Osteocyte (in vitro differentiated cells): Measurements from ENCODE around the gene ZNF185. TPM values are rescaled to one million over a fixed set of nuclear protein-coding genes. Genes with fewer than 3 reads are reported as not detected.

Experiments used
- DNase-seq: peaks from one replicate; pipeline ENCODE4 v3.0.0; 2021; ENCODE audit warnings: mixed read lengths; ENCODE audit not compliant: unreplicated experiment; ENCODE audit errors: extremely low spot score
- H3K27ac Mint-ChIP-seq: one replicate; pipeline ENCODE4 v1.8.0; 2021; ENCODE audit warnings: mild to moderate bottlenecking, mixed read lengths; ENCODE audit not compliant: unreplicated experiment
- H3K27me3 Mint-ChIP-seq: one replicate; pipeline ENCODE4 v1.8.0; 2021; ENCODE audit warnings: mixed read lengths; ENCODE audit not compliant: unreplicated experiment
- H3K36me3 Mint-ChIP-seq: one replicate; pipeline ENCODE4 v1.8.0; 2021; ENCODE audit warnings: mixed read lengths; ENCODE audit not compliant: unreplicated experiment
- H3K4me1 Mint-ChIP-seq: one replicate; pipeline ENCODE4 v1.8.0; 2021; ENCODE audit warnings: mixed read lengths; ENCODE audit not compliant: unreplicated experiment
- H3K4me3 Mint-ChIP-seq: one replicate; pipeline ENCODE4 v1.8.0; 2021; ENCODE audit warnings: mild to moderate bottlenecking, moderate library complexity, mixed read lengths; ENCODE audit not compliant: unreplicated experiment
- H3K9me3 Mint-ChIP-seq: one replicate; pipeline ENCODE4 v1.8.0; 2021; ENCODE audit warnings: mixed read lengths; ENCODE audit not compliant: unreplicated experiment
- CTCF ChIP-seq: fragments of 200-600 bp; sonication (generic); IDR thresholded peaks from 2 replicates; pipeline ENCODE4 v1.5.0; 2021; ENCODE audit warnings: antibody characterized with exemption, mild to moderate bottlenecking, moderate library complexity
- total RNA-seq: library from RNA; stranded (reverse); gene quantifications from 2 replicates; pipeline ENCODE4 v1.2.1, GENCODE V29; 2021

Gene ZNF185
- total RNA-seq, 1 donor from 2014 or later, result 8.0 TPM

GRCh38 chrX:152917656-152918579 is 20.1 kb downstream of the ZNF185 start:
- Mint-ChIP-seq H3K4me1 (peaks cover 7% of the 10 kb centered on the region), H3K9me3 (no peaks in the 10 kb centered on the region), H3K4me3 (no peak overlapping the region), H3K27ac (no peak overlapping the region), H3K27me3 (no peaks in the 10 kb centered on the region), H3K36me3 (no peaks in the 10 kb centered on the region)
- DNase-seq, result no peak
- TF ChIP-seq CTCF, result no peak

- no peak overlapping the region for H3K4me3 Mint-ChIP-seq
- H3K27me3 Mint-ChIP-seq, result no peaks in the 10 kb centered on the region
- H3K4me1 Mint-ChIP-seq, result peaks cover 7% of the 10 kb centered on the region
- no peaks in the 10 kb centered on the region for H3K9me3 Mint-ChIP-seq
- no peak for TF ChIP-seq CTCF
- H3K36me3 Mint-ChIP-seq, result no peaks in the 10 kb centered on the region
- DNase-seq, result no peak
- no peak overlapping the region for H3K27ac Mint-ChIP-seq
These were observed 20.8 kb downstream of the ZNF185 start for GRCh38 chrX:152918707-152919106.

GRCh38 chrX:152923599-152923998 is 25.7 kb downstream of the ZNF185 start:
- H3K36me3 Mint-ChIP-seq, result no peaks in the 10 kb centered on the region
- no peak overlapping the region for H3K4me3 Mint-ChIP-seq
- no peak for TF ChIP-seq CTCF
- no peak for DNase-seq
- no peaks in the 10 kb centered on the region for H3K9me3 Mint-ChIP-seq
- no peak overlapping the region for H3K27ac Mint-ChIP-seq
- H3K4me1 Mint-ChIP-seq, result peaks cover 2% of the 10 kb centered on the region
- H3K27me3 Mint-ChIP-seq, result no peaks in the 10 kb centered on the region

- no peaks in the 10 kb centered on the region for H3K9me3 Mint-ChIP-seq
- no peak overlapping the region for H3K4me3 Mint-ChIP-seq
- H3K4me1 Mint-ChIP-seq, result peaks cover 2% of the 10 kb centered on the region
- no peak for TF ChIP-seq CTCF
- no peaks in the 10 kb centered on the region for H3K36me3 Mint-ChIP-seq
- no peak overlapping the region for H3K27ac Mint-ChIP-seq
- no peak for DNase-seq
- no peaks in the 10 kb centered on the region for H3K27me3 Mint-ChIP-seq
These were observed 28.0 kb downstream of the ZNF185 start for GRCh38 chrX:152925835-152926234.

GRCh38 chrX:152926279-152926678 is 28.4 kb downstream of the ZNF185 start:
- H3K27me3 Mint-ChIP-seq, result no peaks in the 10 kb centered on the region
- no peak overlapping the region for H3K27ac Mint-ChIP-seq
- no peak for DNase-seq
- H3K36me3 Mint-ChIP-seq, result no peaks in the 10 kb centered on the region
- peak; percentile 59 for TF ChIP-seq CTCF
- peaks cover 2% of the 10 kb centered on the region for H3K4me1 Mint-ChIP-seq
- H3K9me3 Mint-ChIP-seq, result no peaks in the 10 kb centered on the region
- no peak overlapping the region for H3K4me3 Mint-ChIP-seq
